Measurements from ENCODE around the gene ERCC1. TPM values are rescaled to one million over a fixed set of nuclear protein-coding genes. Genes with fewer than 3 reads are reported as not detected.
"Not testable (repeated sequence)": the region's sequence is repeated elsewhere in the genome, so short reads cannot be mapped to it uniquely, and the experiment has no call there.

Gene ERCC1
- total RNA-seq, 1 donor from 2014 or later = 123 TPM

- no peak for TF ChIP-seq POLR2AphosphoS5 (IDR thresholded peaks at IDR 0.05; ENCODE audit: insufficient read depth in 1 of 2, low read depth in 1 of 2)
- TF ChIP-seq CTCF (IDR thresholded peaks at IDR 0.05) = no peak
- no peak for TF ChIP-seq POLR2A (IDR thresholded peaks at IDR 0.05)
- Histone ChIP-seq H3K4me1 (no peaks in the 10 kb centered on the region), H3K9me3 (no peaks in the 10 kb centered on the region), H3K4me3 (no peak overlapping the region), H3K36me3 (peaks cover 0 to 50% of the 10 kb centered on the region in 2 donors), H3K27ac (no peak overlapping the region), H3K27me3 (no peaks in the 10 kb centered on the region)
- no peak for DNase-seq (ENCODE audit: extremely low spot score in 2 of 2)
- intact Hi-C loops (cut with DNase I) = no loop called here
Observed at GRCh38 chr19:45414468-45414867, 9.2 kb downstream of the ERCC1 start.

- no peak overlapping the region for H3K27ac ChIP-seq
- H3K9me3 ChIP-seq = no peaks in the 10 kb centered on the region
- no peak for DNase-seq (ENCODE audit: extremely low spot score in 2 of 2)
- H3K4me1 ChIP-seq = no peaks in the 10 kb centered on the region
- intact Hi-C loops (cut with DNase I) = no loop called here
- no peak for TF ChIP-seq POLR2A (IDR thresholded peaks at IDR 0.05)
- TF ChIP-seq POLR2AphosphoS5 (IDR thresholded peaks at IDR 0.05; ENCODE audit: insufficient read depth in 1 of 2, low read depth in 1 of 2) = no peak
- no peak for TF ChIP-seq CTCF (IDR thresholded peaks at IDR 0.05)
- peaks cover 0 to 50% of the 10 kb centered on the region in 2 donors for H3K36me3 ChIP-seq
- no peaks in the 10 kb centered on the region for H3K27me3 ChIP-seq
- H3K4me3 ChIP-seq = no peak overlapping the region
Observed at GRCh38 chr19:45413497-45413896, 10.2 kb downstream of the ERCC1 start.

GRCh38 chr19:45410330-45410729 lies 13.4 kb downstream of the ERCC1 start:
- peaks cover 14% of the 10 kb centered on the region for H3K4me1 ChIP-seq
- H3K4me3 ChIP-seq; DNase-seq (ENCODE audit: extremely low spot score in 2 of 2); intact Hi-C loops (cut with DNase I); H3K27ac ChIP-seq; H3K27me3 ChIP-seq; H3K9me3 ChIP-seq: not testable (repeated sequence)
- H3K36me3 ChIP-seq = peaks cover 0 to 29% of the 10 kb centered on the region in 2 donors

- no peak for DNase-seq (ENCODE audit: extremely low spot score in 2 of 2)
- Histone ChIP-seq H3K4me3 (no peak overlapping the region), H3K27ac (no peak overlapping the region), H3K4me1 (peaks cover 22% of the 10 kb centered on the region), H3K36me3 (peaks cover 0 to 25% of the 10 kb centered on the region in 2 donors), H3K27me3 (no peaks in the 10 kb centered on the region), H3K9me3 (no peaks in the 10 kb centered on the region)
- intact Hi-C loops (cut with DNase I) = no loop called here
- TF ChIP-seq POLR2A (IDR thresholded peaks at IDR 0.05) = no peak
- no peak for TF ChIP-seq POLR2AphosphoS5 (IDR thresholded peaks at IDR 0.05; ENCODE audit: insufficient read depth in 1 of 2, low read depth in 1 of 2)
- TF ChIP-seq CTCF (IDR thresholded peaks at IDR 0.05) = no peak
Observed at GRCh38 chr19:45409557-45409920, 14.2 kb downstream of the ERCC1 start.

GRCh38 chr19:45408830-45409556 lies 14.7 kb downstream of the ERCC1 start:
- Histone ChIP-seq H3K27ac (no peak overlapping the region), H3K4me3 (no peak overlapping the region), H3K36me3 (peaks cover 0 to 20% of the 10 kb centered on the region in 2 donors), H3K9me3 (no peaks in the 10 kb centered on the region), H3K27me3 (no peaks in the 10 kb centered on the region), H3K4me1 (peaks cover 24% of the 10 kb centered on the region)
- no peak for TF ChIP-seq CTCF (IDR thresholded peaks at IDR 0.05)
- no peak for TF ChIP-seq POLR2AphosphoS5 (IDR thresholded peaks at IDR 0.05; ENCODE audit: insufficient read depth in 1 of 2, low read depth in 1 of 2)
- intact Hi-C loops (cut with DNase I) = no loop called here
- DNase-seq (ENCODE audit: extremely low spot score in 2 of 2) = no peak

All from vagina (tissue), 2 donors.